ENCODE results near the gene PXK. TPM values are rescaled to one million over a fixed set of nuclear protein-coding genes. Genes with fewer than 3 reads are reported as not detected.

PXK gene
- total RNA-seq, 2 donors from 2014 or later, result 63.8 to 67.8 TPM

- H3K27me3 Mint-ChIP-seq, result no peaks in the 10 kb centered on the region
- H3K36me3 Mint-ChIP-seq, result peaks cover 8% of the 10 kb centered on the region
- DNase-seq (ENCODE audit: low spot score) (no peak), ATAC-seq (no peak)
- no peaks in the 10 kb centered on the region for H3K9me3 Mint-ChIP-seq
- peak overlapping the region; percentile 60 to 82 for H3K27ac Mint-ChIP-seq
- H3K4me3 Mint-ChIP-seq, result no peak overlapping the region
- H3K4me1 Mint-ChIP-seq (ENCODE audit: low read depth in 2 of 2), result peaks cover 18 to 24% of the 10 kb centered on the region in 2 donors
Measured at GRCh38 chr3:58387650-58388546, 55.2 kb downstream of the PXK start.

- Mint-ChIP-seq H3K36me3 (peaks cover 8% of the 10 kb centered on the region), H3K4me3 (no peak overlapping the region), H3K9me3 (no peaks in the 10 kb centered on the region), H3K27me3 (no peaks in the 10 kb centered on the region), H3K27ac (peak overlapping the region; percentile 60 to 82), H3K4me1 (ENCODE audit: low read depth in 2 of 2) (peaks cover 18 to 24% of the 10 kb centered on the region in 2 donors)
- ATAC-seq, result peak in 1 of 2 donors; percentile 75
- DNase-seq (ENCODE audit: low spot score), result no peak
Measured at GRCh38 chr3:58388550-58389091, 55.9 kb downstream of the PXK start.

GRCh38 chr3:58391156-58391865 is 58.6 kb downstream of the PXK start:
- Mint-ChIP-seq H3K4me3 (no peak overlapping the region), H3K27ac (peak overlapping the region in 1 of 2 donors; percentile 39)

GRCh38 chr3:58392181-58392580 is 59.5 kb downstream of the PXK start:
- Mint-ChIP-seq H3K36me3 (peaks cover 19% of the 10 kb centered on the region), H3K9me3 (no peaks in the 10 kb centered on the region), H3K4me3 (no peak overlapping the region), H3K27ac (peak overlapping the region in 1 of 2 donors; percentile 39), H3K4me1 (ENCODE audit: low read depth in 2 of 2) (peaks cover 15 to 23% of the 10 kb centered on the region in 2 donors), H3K27me3 (no peaks in the 10 kb centered on the region)
- ATAC-seq (no peak), DNase-seq (ENCODE audit: low spot score) (no peak)

More at GRCh38 chr3:58391156-58391865, 58.6 kb downstream of the PXK start:
- no peak for ATAC-seq
- H3K36me3 Mint-ChIP-seq, result peaks cover 15% of the 10 kb centered on the region
- H3K27me3 Mint-ChIP-seq, result no peaks in the 10 kb centered on the region
- no peak for DNase-seq (ENCODE audit: low spot score)
- H3K4me1 Mint-ChIP-seq (ENCODE audit: low read depth in 2 of 2), result peaks cover 18 to 27% of the 10 kb centered on the region in 2 donors
- no peaks in the 10 kb centered on the region for H3K9me3 Mint-ChIP-seq

GRCh38 chr3:58394339-58394738 is 61.6 kb downstream of the PXK start:
- no peak overlapping the region for H3K27ac Mint-ChIP-seq
- peaks cover 0 to 8% of the 10 kb centered on the region in 2 donors for H3K4me1 Mint-ChIP-seq (ENCODE audit: low read depth in 2 of 2)
- no peak overlapping the region for H3K4me3 Mint-ChIP-seq
- no peaks in the 10 kb centered on the region for H3K27me3 Mint-ChIP-seq
- peaks cover 20% of the 10 kb centered on the region for H3K36me3 Mint-ChIP-seq
- DNase-seq (ENCODE audit: low spot score) (no peak), ATAC-seq (no peak)
- no peaks in the 10 kb centered on the region for H3K9me3 Mint-ChIP-seq

GRCh38 chr3:58398669-58399333 is 66.1 kb downstream of the PXK start:
- Mint-ChIP-seq H3K9me3 (no peaks in the 10 kb centered on the region), H3K27me3 (no peaks in the 10 kb centered on the region), H3K36me3 (peaks cover 12% of the 10 kb centered on the region), H3K4me1 (ENCODE audit: low read depth in 2 of 2) (peaks cover 0 to 3% of the 10 kb centered on the region in 2 donors), H3K27ac (no peak overlapping the region), H3K4me3 (no peak overlapping the region)
- peak in 1 of 2 donors; percentile 17 for ATAC-seq
- DNase-seq (ENCODE audit: low spot score), result no peak

GRCh38 chr3:58403513-58404109 is 70.9 kb downstream of the PXK start:
- DNase-seq (ENCODE audit: low spot score) (no peak), ATAC-seq (no peak)
- Mint-ChIP-seq H3K27me3 (no peaks in the 10 kb centered on the region), H3K9me3 (no peaks in the 10 kb centered on the region), H3K4me3 (no peak overlapping the region), H3K27ac (no peak overlapping the region), H3K4me1 (ENCODE audit: low read depth in 2 of 2) (no peaks in the 10 kb centered on the region), H3K36me3 (peaks cover 6% of the 10 kb centered on the region)

GRCh38 chr3:58404396-58404795 is 71.7 kb downstream of the PXK start:
- ATAC-seq (no peak), DNase-seq (ENCODE audit: low spot score) (no peak)
- no peak overlapping the region for H3K4me3 Mint-ChIP-seq
- H3K36me3 Mint-ChIP-seq, result peaks cover 13% of the 10 kb centered on the region
- no peaks in the 10 kb centered on the region for H3K27me3 Mint-ChIP-seq
- no peak overlapping the region for H3K27ac Mint-ChIP-seq
- no peaks in the 10 kb centered on the region for H3K4me1 Mint-ChIP-seq (ENCODE audit: low read depth in 2 of 2)
- no peaks in the 10 kb centered on the region for H3K9me3 Mint-ChIP-seq

- Mint-ChIP-seq H3K27me3 (no peaks in the 10 kb centered on the region), H3K9me3 (no peaks in the 10 kb centered on the region), H3K4me1 (ENCODE audit: low read depth in 2 of 2) (no peaks in the 10 kb centered on the region), H3K27ac (no peak overlapping the region), H3K4me3 (no peak overlapping the region), H3K36me3 (peaks cover 22% of the 10 kb centered on the region)
- no peak for ATAC-seq
- DNase-seq (ENCODE audit: low spot score), result no peak
Measured at GRCh38 chr3:58408906-58409305, 76.2 kb downstream of the PXK start.

GRCh38 chr3:58409663-58410062 is 77.0 kb downstream of the PXK start:
- ATAC-seq (no peak), DNase-seq (ENCODE audit: low spot score) (no peak)
- Mint-ChIP-seq H3K4me1 (ENCODE audit: low read depth in 2 of 2) (peaks cover 0 to 5% of the 10 kb centered on the region in 2 donors), H3K36me3 (peaks cover 22% of the 10 kb centered on the region), H3K9me3 (no peaks in the 10 kb centered on the region), H3K27me3 (no peaks in the 10 kb centered on the region), H3K4me3 (no peak overlapping the region), H3K27ac (no peak overlapping the region)

- ATAC-seq, result no peak
- no peak for DNase-seq (ENCODE audit: low spot score)
- H3K36me3 Mint-ChIP-seq, result peaks cover 22% of the 10 kb centered on the region
- no peak overlapping the region for H3K27ac Mint-ChIP-seq
- H3K4me3 Mint-ChIP-seq, result no peak overlapping the region
- no peaks in the 10 kb centered on the region for H3K27me3 Mint-ChIP-seq
- peaks cover 0 to 7% of the 10 kb centered on the region in 2 donors for H3K4me1 Mint-ChIP-seq (ENCODE audit: low read depth in 2 of 2)
- H3K9me3 Mint-ChIP-seq, result no peaks in the 10 kb centered on the region
Measured at GRCh38 chr3:58411036-58411435, 78.3 kb downstream of the PXK start.

- peaks cover 22% of the 10 kb centered on the region for H3K36me3 Mint-ChIP-seq
- peaks cover 0 to 7% of the 10 kb centered on the region in 2 donors for H3K4me1 Mint-ChIP-seq (ENCODE audit: low read depth in 2 of 2)
- H3K9me3 Mint-ChIP-seq, result no peaks in the 10 kb centered on the region
- ATAC-seq (no peak), DNase-seq (ENCODE audit: low spot score) (no peak)
- no peak overlapping the region for H3K4me3 Mint-ChIP-seq
- H3K27me3 Mint-ChIP-seq, result no peaks in the 10 kb centered on the region
- no peak overlapping the region for H3K27ac Mint-ChIP-seq
Measured at GRCh38 chr3:58411851-58412830, 79.4 kb downstream of the PXK start.

All from natural killer cell treated with Interleukin-12 subunit alpha and Interleukin-12 subunit beta and Interleukin-15 and Interleukin-18, amount 100 ng/mL, for 72 hours (primary cell).